ENCODE data around the gene LRRC38. TPM values are rescaled to one million over a fixed set of nuclear protein-coding genes. Genes with fewer than 3 reads are reported as not detected.

Gene LRRC38
- total RNA-seq, 1 experiment from 2014 or later, result not detected

DNA sequence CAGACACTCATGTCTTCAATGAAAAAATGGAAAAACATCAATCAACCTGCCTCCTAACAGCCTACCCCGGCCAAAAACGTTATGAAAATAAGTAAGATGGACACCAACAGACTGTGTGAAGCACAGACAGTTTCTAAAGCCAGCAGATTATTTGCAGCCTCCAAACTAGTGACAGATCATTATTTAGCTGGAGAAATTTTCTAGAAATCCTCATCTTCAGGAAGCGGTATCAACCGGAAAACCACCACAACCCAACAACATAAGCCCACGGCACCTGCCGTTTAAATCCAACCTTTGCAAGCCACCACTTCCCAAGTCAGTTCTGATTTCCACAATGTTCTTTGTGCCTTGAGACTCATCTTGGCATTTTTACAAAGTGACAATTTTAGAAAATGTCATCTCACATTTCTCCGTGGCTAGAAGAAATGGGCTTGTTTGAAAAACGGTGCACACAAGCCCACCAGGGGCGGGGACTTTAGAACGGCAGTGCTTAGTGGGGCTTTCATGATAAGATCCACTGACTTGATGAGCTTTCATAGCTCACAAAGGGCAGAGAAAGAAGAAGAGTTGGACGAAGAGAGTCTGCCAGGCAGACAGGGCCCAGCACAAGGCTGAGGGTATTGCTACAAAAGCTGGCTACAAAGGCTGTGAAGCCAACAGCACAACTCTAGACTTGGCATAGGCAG is 34.5 kb downstream of the LRRC38 start:
- TF ChIP-seq, protein P1, sequence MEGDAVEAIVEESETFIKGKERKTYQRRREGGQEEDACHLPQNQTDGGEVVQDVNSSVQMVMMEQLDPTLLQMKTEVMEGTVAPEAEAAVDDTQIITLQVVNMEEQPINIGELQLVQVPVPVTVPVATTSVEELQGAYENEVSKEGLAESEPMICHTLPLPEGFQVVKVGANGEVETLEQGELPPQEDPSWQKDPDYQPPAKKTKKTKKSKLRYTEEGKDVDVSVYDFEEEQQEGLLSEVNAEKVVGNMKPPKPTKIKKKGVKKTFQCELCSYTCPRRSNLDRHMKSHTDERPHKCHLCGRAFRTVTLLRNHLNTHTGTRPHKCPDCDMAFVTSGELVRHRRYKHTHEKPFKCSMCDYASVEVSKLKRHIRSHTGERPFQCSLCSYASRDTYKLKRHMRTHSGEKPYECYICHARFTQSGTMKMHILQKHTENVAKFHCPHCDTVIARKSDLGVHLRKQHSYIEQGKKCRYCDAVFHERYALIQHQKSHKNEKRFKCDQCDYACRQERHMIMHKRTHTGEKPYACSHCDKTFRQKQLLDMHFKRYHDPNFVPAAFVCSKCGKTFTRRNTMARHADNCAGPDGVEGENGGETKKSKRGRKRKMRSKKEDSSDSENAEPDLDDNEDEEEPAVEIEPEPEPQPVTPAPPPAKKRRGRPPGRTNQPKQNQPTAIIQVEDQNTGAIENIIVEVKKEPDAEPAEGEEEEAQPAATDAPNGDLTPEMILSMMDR (IDR thresholded peaks at IDR 0.05; ENCODE audit: unreplicated experiment), result no peak
- intact Hi-C loops (cut with micrococcal nuclease), result no loop called here
- no peaks in the 10 kb centered on the region for H3K36me3 Mint-ChIP-seq (ENCODE audit: insufficient read depth, unreplicated experiment)
- ChIA-PET CTCF (no interaction called here), POLR2A (interaction anchor here (1.2 kb wide), 1 partner anchor 27 kb away, joined by 3 read pairs; no protein-coding TSS in a partner anchor)
- H3K9me3 Mint-ChIP-seq (ENCODE audit: unreplicated experiment), result peaks cover 8% of the 10 kb centered on the region
- BruUV-seq (replicated peaks), result no TSS peak
- H3K4me1 Mint-ChIP-seq (ENCODE audit: insufficient read depth, unreplicated experiment), result peaks cover 6% of the 10 kb centered on the region
- H3K4me3 Mint-ChIP-seq (ENCODE audit: unreplicated experiment), result no peak overlapping the region
- H3K27ac Mint-ChIP-seq (ENCODE audit: low read depth, unreplicated experiment), result no peak overlapping the region
- no peak for DNase-seq (ENCODE audit: unreplicated experiment)
- H3K27me3 Mint-ChIP-seq (ENCODE audit: insufficient read depth, unreplicated experiment), result no peaks in the 10 kb centered on the region

DNA sequence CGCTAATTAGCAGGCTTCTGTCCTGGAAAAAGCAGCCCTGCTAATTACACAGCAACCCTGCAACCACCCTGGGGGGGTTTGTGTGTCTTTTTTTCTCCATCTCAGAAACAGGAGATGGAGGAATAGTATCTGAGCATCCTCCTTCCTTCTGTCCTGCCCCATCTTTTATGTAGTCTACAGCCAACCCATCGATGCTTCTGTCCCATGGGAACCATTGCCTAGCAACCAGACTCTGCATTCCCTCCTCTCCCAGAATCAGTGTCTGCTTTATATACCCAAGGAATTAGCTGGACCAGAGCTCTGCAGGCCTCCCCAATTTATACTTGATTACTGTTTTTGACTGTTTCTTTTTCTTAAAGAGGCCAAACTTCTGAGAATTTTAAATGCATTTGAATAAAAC is 35.1 kb downstream of the LRRC38 start:
- POLR2A ChIA-PET, result no interaction called here

DNA sequence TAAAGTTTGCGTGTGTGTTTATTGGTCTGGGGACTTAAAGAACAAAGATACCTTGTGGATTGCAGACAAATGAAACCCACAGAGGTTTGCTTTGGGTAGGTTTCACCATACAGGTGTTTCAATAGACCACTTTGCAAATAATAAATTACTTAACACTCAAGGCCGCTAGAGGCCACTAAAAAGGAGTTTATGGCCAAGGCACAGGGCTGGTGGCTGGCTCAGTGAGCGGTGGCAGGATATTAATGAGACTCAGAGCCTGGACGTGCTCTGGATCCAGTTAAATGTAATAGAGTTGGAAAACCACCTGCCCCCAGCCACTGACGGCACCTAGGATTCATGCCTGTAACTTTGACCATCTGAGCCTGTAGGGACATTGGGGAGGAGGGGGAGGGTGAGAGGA is 44.5 kb downstream of the LRRC38 start:
- POLR2A ChIA-PET, result no interaction called here
- no peaks in the 10 kb centered on the region for H3K36me3 Mint-ChIP-seq (ENCODE audit: insufficient read depth, unreplicated experiment)
- CTCF ChIA-PET, result interaction anchor here (0.8 kb wide), 1 partner anchor 15 kb away, joined by 4 read pairs; no protein-coding TSS in a partner anchor

More for the DNA sequence above, 35.1 kb downstream of the LRRC38 start:
- Mint-ChIP-seq H3K4me1 (ENCODE audit: insufficient read depth, unreplicated experiment) (peaks cover 6% of the 10 kb centered on the region), H3K27me3 (ENCODE audit: insufficient read depth, unreplicated experiment) (no peaks in the 10 kb centered on the region), H3K36me3 (ENCODE audit: insufficient read depth, unreplicated experiment) (no peaks in the 10 kb centered on the region), H3K27ac (ENCODE audit: low read depth, unreplicated experiment) (no peak overlapping the region), H3K4me3 (ENCODE audit: unreplicated experiment) (no peak overlapping the region), H3K9me3 (ENCODE audit: unreplicated experiment) (peaks cover 8% of the 10 kb centered on the region)
- no TSS peak for BruUV-seq (replicated peaks)
- TF ChIP-seq, protein P1 (IDR thresholded peaks at IDR 0.05; ENCODE audit: unreplicated experiment), result no peak
- no peak for DNase-seq (ENCODE audit: unreplicated experiment)
- intact Hi-C loops (cut with micrococcal nuclease), result no loop called here
- CTCF ChIA-PET, result no interaction called here

DNA sequence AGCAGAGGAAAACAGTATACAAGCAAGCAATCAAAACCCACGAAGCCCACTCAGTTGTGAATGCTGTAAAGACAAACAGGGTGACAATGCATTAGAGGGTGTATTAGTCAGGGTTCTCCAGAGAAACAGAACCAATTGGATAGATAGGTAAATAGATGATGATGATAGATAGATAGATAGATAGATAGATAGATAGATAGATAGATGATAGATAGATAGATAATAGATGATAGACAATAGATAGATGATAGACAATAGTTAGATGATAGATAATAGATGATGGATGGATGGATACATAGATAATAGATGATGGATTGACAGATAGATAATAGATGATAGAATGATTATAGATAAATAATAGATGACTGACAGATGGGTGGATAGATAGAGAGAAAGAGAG is 48.3 kb downstream of the LRRC38 start:
- Mint-ChIP-seq H3K9me3 (ENCODE audit: unreplicated experiment) (no peaks in the 10 kb centered on the region), H3K4me3 (ENCODE audit: unreplicated experiment) (no peak overlapping the region), H3K36me3 (ENCODE audit: insufficient read depth, unreplicated experiment) (no peaks in the 10 kb centered on the region), H3K27ac (ENCODE audit: low read depth, unreplicated experiment) (peak overlapping the region; percentile 11), H3K4me1 (ENCODE audit: insufficient read depth, unreplicated experiment) (peaks cover 7% of the 10 kb centered on the region), H3K27me3 (ENCODE audit: insufficient read depth, unreplicated experiment) (no peaks in the 10 kb centered on the region)
- POLR2A ChIA-PET, result no interaction called here
- BruUV-seq (replicated peaks), result no TSS peak
- intact Hi-C loops (cut with micrococcal nuclease), result loop anchor here (10.0 kb wide), 1 partner anchor 359 kb away; no protein-coding TSS in a partner anchor
- TF ChIP-seq, protein P1 (IDR thresholded peaks at IDR 0.05; ENCODE audit: unreplicated experiment), result no peak
- CTCF ChIA-PET, result no interaction called here
- no peak for DNase-seq (ENCODE audit: unreplicated experiment)

More for the DNA sequence above, 44.5 kb downstream of the LRRC38 start:
- Mint-ChIP-seq H3K4me3 (ENCODE audit: unreplicated experiment) (no peak overlapping the region), H3K27me3 (ENCODE audit: insufficient read depth, unreplicated experiment) (no peaks in the 10 kb centered on the region), H3K4me1 (ENCODE audit: insufficient read depth, unreplicated experiment) (no peaks in the 10 kb centered on the region), H3K9me3 (ENCODE audit: unreplicated experiment) (no peaks in the 10 kb centered on the region), H3K27ac (ENCODE audit: low read depth, unreplicated experiment) (no peak overlapping the region)
- peak; percentile 55 for DNase-seq (ENCODE audit: unreplicated experiment)
- TF ChIP-seq, protein P1 (IDR thresholded peaks at IDR 0.05; ENCODE audit: unreplicated experiment), result peak; percentile 46
- intact Hi-C loops (cut with micrococcal nuclease), result loop anchor here (2.0 to 10.0 kb wide), 4 partner anchors 195 to 491 kb away; no protein-coding TSS in a partner anchor
- BruUV-seq (replicated peaks), result no TSS peak
